NCI-H446 treated with DMSO at 0.1 percent for 48 hours (cell line): ENCODE measurements around the gene CLIP2.
"Not testable (repeated sequence)": the region's sequence is repeated elsewhere in the genome, so short reads cannot be mapped to it uniquely, and the experiment has no call there.

Source experiments
- DNase-seq: peaks from one replicate; lab custom pipeline; 2025; lab: John Stamatoyannopoulos, UW

CLIP2 gene

GRCh38 chr7:74297516-74298233 lies 8.5 kb downstream of the CLIP2 start:
- DNase-seq = no peak

DNA sequence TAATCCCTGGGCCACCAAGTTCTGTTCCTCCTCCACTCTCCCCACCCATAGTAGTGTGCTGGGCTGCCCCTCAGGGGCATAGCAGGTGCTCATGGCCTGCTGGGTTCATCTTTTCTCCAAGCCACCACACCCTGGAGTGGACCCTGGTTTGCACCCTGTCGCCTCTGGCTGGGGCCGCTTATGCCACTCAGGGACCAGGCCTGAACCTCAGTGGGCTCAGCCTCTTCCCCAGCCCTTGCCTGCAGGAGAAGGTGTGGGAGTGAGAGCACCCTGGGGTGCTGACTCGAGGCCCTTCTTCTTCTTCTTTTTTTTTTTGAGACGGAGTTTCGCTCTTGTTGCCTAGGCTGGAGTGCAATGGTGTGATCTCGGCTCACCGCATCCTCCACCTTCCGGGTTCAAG lies 10.2 kb downstream of the CLIP2 start:
- no peak for DNase-seq

- no peak for DNase-seq
These were observed 11.7 kb downstream of the CLIP2 start for GRCh38 chr7:74300926-74301325.

- no peak for DNase-seq
These were observed 13.6 kb downstream of the CLIP2 start for GRCh38 chr7:74302745-74303221.

GRCh38 chr7:74304550-74304949 lies 15.3 kb downstream of the CLIP2 start:
- DNase-seq = no peak

GRCh38 chr7:74306004-74306729 lies 17.0 kb downstream of the CLIP2 start:
- peak; percentile 22 for DNase-seq

GRCh38 chr7:74306730-74307469 lies 17.7 kb downstream of the CLIP2 start:
- DNase-seq = no peak

DNA sequence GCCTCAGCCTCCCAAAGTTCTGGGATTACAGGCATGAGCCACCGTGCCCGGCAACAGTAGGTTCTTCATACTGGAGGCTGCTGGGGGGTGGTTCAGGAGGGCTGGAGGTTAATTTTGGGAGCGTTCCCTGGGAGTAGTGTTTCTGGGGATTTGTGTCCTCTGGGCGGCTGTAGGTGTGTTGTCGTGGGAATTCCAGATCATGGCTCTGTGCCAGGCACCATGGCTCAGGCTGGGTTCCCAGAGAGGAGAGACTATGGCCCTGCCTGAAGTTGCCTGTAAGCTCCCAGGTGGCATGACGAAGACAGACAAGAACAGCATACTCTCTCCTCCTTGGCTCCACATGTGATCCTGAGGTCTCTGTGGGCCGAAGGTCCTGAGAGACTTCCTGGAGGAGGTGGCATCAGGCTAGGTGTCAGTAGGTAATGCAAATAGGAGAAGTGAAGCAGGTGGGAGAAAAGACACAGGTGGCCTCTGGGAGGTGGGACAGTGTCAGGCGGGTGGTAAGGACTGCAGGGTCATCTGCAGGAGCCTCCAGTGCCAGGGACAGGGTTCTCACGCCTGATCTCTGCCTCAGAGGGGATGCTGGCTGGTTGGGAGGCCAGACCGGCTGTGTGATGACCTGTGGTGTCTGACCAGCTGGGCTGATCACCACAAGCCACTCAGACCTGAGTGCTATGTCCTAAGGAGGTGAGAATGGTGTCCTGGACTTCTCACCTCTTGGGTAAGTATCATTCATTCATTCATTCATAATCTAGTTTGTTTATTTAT lies 18.7 kb downstream of the CLIP2 start:
- DNase-seq = no peak

- no peak for DNase-seq
These were observed 20.0 kb downstream of the CLIP2 start for GRCh38 chr7:74309181-74309580.

DNA sequence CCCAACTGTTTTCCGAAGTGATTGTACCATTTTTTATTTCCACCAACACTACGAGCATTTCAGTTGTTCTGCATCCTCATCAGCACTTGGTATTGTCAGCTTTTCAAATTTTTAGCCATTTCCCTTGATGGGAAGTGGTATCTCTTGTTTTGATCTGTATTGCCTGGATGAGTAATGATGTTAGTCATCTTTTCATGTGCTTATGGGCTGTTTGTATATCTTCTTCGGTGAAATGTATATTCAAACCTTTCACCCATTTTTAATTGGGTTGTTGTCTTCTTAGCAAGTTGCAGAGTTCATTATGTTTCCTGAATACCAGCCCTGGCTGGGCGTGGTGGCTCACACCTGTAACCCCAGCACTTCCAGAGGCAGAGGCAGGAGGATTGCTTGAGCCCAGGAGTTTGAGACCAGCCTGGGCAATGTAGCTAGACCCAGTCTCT lies 22.1 kb downstream of the CLIP2 start:
- no peak for DNase-seq

- DNase-seq = no peak
These were observed 23.3 kb downstream of the CLIP2 start for GRCh38 chr7:74312418-74313028.

- not testable (repeated sequence) for DNase-seq
These were observed 26.7 kb downstream of the CLIP2 start for GRCh38 chr7:74315891-74316290.

- no peak for DNase-seq
These were observed 28.1 kb downstream of the CLIP2 start for GRCh38 chr7:74317146-74317782.

- no peak for DNase-seq
These were observed 28.8 kb downstream of the CLIP2 start for GRCh38 chr7:74318043-74318442.

DNA sequence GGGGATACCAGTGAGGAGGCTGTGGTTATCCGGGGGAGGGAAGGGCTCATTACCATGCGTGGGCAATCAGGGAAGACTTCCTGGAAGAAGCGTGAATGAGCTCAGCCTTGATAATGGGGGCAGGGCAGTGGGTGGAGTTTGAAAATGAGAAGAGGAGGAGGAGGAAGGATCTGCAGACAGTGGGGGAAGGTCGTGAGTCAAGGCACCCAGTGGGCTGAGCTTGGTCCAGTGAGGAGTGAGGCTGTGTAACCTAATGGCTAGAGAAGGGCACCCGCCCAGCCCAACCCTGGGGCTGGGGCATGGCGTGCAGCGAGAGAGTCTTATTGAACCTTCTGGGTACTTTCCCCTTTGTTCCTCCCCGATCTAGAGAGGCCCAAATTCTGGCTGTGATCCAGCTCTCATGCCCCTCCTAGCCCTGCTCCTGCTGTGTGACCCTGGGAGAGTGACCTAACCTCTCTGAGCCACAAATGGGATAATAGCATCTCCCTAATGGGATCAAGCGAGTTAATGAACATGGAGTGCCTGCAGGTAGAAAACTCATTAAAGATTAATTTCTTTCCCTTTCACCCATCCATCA lies 31.5 kb downstream of the CLIP2 start:
- DNase-seq = no peak

DNA sequence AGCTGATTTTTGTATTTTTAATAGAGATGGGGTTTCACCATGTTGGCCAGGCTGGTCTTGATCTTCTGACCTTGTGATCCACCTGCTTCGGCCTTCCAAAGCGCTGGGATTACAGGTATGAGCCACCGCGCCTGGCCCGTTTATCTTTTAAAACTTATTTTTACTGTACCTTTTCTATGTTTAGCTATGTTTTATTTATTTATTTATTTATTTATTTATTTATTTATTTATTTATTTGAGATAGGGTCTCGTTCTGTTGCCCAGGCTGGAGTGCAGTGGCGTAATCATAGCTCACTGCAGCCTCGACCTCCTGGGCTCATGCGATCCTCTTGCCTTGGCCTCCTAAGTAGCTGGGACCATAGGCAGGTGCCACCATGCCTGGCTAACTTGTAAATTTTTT lies 33.7 kb downstream of the CLIP2 start:
- DNase-seq = not testable (repeated sequence)

DNA sequence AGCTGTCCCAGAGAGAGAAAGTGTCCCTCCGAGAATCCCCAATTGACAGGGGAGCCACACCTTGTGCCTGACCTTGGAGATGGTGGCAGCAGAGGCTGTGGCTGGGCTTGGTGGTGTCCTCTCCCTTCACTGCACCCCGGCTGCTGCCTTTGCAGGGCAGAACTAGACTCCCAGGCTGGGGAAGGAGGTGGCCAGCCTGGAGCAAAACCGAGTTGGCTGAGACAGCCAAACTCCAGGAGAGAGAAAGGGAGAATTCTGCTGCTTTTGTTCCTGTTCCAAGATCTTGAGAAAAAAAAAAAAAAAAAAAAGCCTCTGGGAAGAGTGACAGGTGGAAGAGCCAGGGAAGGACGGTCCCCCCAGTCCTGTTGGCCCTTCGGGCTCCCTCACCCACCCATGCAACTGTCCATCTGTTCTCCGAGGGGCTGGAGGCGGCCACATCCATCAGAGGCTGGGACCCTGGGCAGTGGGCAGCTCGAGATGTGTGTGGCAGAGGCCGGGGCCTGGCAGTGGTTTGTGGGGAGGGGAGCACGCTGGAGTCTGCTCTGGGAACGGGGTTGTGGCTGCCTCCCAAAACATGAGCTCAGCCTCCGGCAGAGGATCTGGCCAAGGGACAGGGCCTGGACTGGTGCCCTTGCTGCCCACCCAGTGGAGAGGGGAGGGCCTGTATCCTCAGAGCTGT lies 35.5 kb downstream of the CLIP2 start:
- peak; percentile 48 for DNase-seq

DNA sequence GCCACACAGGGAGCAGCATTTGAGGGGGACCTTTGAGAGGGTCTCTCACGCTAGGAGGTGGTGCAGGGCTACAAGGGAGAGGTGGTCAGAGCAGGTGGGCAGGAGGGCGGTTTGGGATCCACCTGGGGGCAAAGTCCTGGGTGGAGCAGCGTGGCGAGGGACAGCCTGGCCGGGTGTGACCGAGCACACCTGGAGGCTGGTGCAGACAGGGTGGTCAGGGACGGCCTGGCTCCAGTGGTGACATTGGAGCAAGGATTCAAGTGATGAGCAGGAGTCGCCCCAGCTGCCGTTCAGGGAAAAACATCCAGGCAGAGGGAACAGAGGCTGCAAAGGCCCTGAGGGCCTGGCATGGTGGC lies 36.0 kb downstream of the CLIP2 start:
- no peak for DNase-seq

DNA sequence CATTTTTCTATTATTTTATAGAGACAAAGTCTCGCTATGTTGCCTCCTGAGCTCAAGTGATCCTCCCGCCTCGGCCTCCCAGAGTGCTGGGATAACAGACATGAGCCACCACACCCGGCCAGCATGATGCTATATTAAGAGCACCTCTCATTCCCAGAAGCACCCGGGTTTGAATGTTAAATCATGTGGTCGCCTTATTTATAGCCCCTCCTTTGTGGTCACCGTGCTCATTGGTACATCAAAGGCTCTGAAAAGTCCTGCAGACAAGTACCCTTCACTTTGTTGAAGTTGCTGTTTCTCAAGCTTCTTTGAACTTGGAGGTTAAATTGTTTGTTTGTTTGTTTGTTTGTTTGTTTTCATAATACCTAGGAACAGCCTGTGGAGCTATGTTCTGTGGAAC lies 40.0 kb downstream of the CLIP2 start:
- DNase-seq = no peak
